Measurements from ENCODE around the gene USP5.
"Not testable (repeated sequence)": the region's sequence is repeated elsewhere in the genome, so short reads cannot be mapped to it uniquely, and the experiment has no call there.

DNA sequence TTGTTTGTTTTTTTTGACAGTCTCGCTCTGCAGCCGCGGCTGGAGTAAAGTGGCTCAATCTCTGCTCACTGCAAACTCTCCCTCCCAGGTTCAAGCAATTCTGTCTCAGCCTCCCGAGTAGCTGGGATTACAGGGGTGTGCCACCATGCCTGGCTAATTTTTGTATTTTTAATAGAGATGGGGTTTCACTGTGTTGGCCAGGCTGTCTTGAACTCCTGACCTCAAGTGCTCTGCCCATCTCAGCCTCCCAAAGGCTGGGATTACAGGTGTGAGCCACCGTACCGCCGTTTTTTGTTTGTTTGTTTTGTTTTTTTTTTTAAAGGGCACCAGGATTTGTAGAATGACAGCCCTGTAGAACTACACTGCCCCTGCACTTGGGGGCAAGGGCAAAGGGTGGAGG lies 36.8 kb downstream of the USP5 start:
- not testable (repeated sequence) for TF ChIP-seq POLR2A (IDR thresholded peaks at IDR 0.05)
- TF ChIP-seq, protein P1, sequence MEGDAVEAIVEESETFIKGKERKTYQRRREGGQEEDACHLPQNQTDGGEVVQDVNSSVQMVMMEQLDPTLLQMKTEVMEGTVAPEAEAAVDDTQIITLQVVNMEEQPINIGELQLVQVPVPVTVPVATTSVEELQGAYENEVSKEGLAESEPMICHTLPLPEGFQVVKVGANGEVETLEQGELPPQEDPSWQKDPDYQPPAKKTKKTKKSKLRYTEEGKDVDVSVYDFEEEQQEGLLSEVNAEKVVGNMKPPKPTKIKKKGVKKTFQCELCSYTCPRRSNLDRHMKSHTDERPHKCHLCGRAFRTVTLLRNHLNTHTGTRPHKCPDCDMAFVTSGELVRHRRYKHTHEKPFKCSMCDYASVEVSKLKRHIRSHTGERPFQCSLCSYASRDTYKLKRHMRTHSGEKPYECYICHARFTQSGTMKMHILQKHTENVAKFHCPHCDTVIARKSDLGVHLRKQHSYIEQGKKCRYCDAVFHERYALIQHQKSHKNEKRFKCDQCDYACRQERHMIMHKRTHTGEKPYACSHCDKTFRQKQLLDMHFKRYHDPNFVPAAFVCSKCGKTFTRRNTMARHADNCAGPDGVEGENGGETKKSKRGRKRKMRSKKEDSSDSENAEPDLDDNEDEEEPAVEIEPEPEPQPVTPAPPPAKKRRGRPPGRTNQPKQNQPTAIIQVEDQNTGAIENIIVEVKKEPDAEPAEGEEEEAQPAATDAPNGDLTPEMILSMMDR (IDR thresholded peaks at IDR 0.05), result not testable (repeated sequence)

Data from esophagus squamous epithelium (tissue), 4 donors.